A673 (cell line): ENCODE measurements around the gene P2RX1. TPM values are rescaled to one million over a fixed set of nuclear protein-coding genes. Genes with fewer than 3 reads are reported as not detected.
A peak's percentile ranks its signal among the peaks of the same experiment; 100 is the strongest.

Experiments
- BruUV-seq: library from RNA; stranded (reverse); fragments of 400-500 nt; replicated peaks from 2 replicates; lab custom pipeline; 2021; lab: Mats Ljungman, UMichigan
- CTCF ChIA-PET: fragments of 300-600 bp; sonication (Branson Sonifier 250); formaldehyde crosslinking; loops from one replicate; lab custom pipeline; 2022; ENCODE audit warnings: antibody characterized with exemption; lab: Charles Lee
- POLR2A ChIA-PET: fragments of 300-600 bp; sonication (Branson Sonifier 250); formaldehyde crosslinking; loops from one replicate; lab custom pipeline; 2022; ENCODE audit warnings: antibody characterized with exemption; ENCODE audit not compliant: low non-redundant PET; lab: Charles Lee
- DNase-seq: peaks from one replicate; pipeline ENCODE4 v3.0.0-alpha.2; 2015; ENCODE audit warnings: low spot score
- H3K27ac ChIP-seq: fragments of 200-600 bp; sonication (generic); 2 replicates; pipeline ENCODE4 v1.5.1; 2016; ENCODE audit warnings: mixed run types, low read depth, mild to moderate bottlenecking, mixed read lengths, antibody characterized with exemption, low read length; ENCODE audit not compliant: poor library complexity, severe bottlenecking
- H3K27me3 ChIP-seq: fragments of 200-600 bp; sonication (generic); replicated peaks from 2 replicates; pipeline ENCODE4 v1.6.1; 2017; ENCODE audit warnings: mixed run types, low read depth, mild to moderate bottlenecking, mixed read lengths, antibody characterized with exemption, low read length; ENCODE audit not compliant: insufficient read depth, poor library complexity
- H3K36me3 ChIP-seq: fragments of 200-600 bp; sonication (generic); 2 replicates; pipeline ENCODE4 v1.6.1; 2016; ENCODE audit warnings: mixed run types, mild to moderate bottlenecking, mixed read lengths, antibody characterized with exemption, low read length; ENCODE audit not compliant: insufficient read depth, poor library complexity, severe bottlenecking
- H3K4me1 ChIP-seq: fragments of 200-600 bp; sonication (generic); 2 replicates; pipeline ENCODE4 v1.6.1; 2017; ENCODE audit warnings: mixed run types, mild to moderate bottlenecking, mixed read lengths, antibody characterized with exemption, low read length; ENCODE audit not compliant: insufficient read depth, poor library complexity, severe bottlenecking
- H3K4me3 ChIP-seq: fragments of 200-600 bp; sonication (generic); 2 replicates; pipeline ENCODE4 v1.5.1; 2016; ENCODE audit warnings: low read depth, mixed run types, mild to moderate bottlenecking, mixed read lengths, low read length; ENCODE audit not compliant: poor library complexity, severe bottlenecking
- H3K9me3 ChIP-seq: fragments of 200-600 bp; sonication (generic); 2 replicates; pipeline ENCODE4 v1.6.1; 2016; ENCODE audit warnings: mixed run types, low read depth, mild to moderate bottlenecking, mixed read lengths, antibody characterized with exemption, low read length; ENCODE audit not compliant: poor library complexity, severe bottlenecking
- CTCF ChIP-seq: fragments of 300-800, 200-600 bp; sonication (generic); conservative IDR thresholded peaks from 2 replicates; pipeline ENCODE4 v1.5.1; 2017; ENCODE audit warnings: low read depth, mild to moderate bottlenecking, antibody characterized with exemption, low read length, moderate library complexity, mixed read lengths
- EZH2 ChIP-seq: fragments of 200-600 bp; sonication (generic); IDR thresholded peaks from 2 replicates; pipeline ENCODE4 v1.6.1; 2017; ENCODE audit warnings: borderline replicate concordance, low read depth, mild to moderate bottlenecking, mixed read lengths, antibody characterized with exemption, low read length; ENCODE audit not compliant: poor library complexity, severe bottlenecking
- intact Hi-C: fragments of 100-400 bp; cut with micrococcal nuclease; formaldehyde crosslinking; loops from one replicate; pipeline ENCODE4 v1.10.0; 2022; ENCODE audit not compliant: unreplicated experiment
- total RNA-seq: library from RNA; stranded (reverse); gene quantifications from 2 replicates; pipeline ENCODE4 v1.2.3, GENCODE V29; 2021

The P2RX1 gene
- total RNA-seq, 1 experiment from 2014 or later: 0.24 TPM

GRCh38 chr17:3886776-3887175 is 29.5 kb downstream of the P2RX1 start:
- no peak for TF ChIP-seq EZH2
- TF ChIP-seq CTCF: no peak
- intact Hi-C loops: no loop called here
- H3K4me1 ChIP-seq: peaks cover 47% of the 10 kb centered on the region
- peaks cover 8% of the 10 kb centered on the region for H3K36me3 ChIP-seq
- peak overlapping the region; percentile 16 for H3K27ac ChIP-seq
- DNase-seq: no peak
- no peaks in the 10 kb centered on the region for H3K27me3 ChIP-seq
- no TSS peak for BruUV-seq
- H3K4me3 ChIP-seq: no peak overlapping the region
- CTCF ChIA-PET: no interaction called here
- no peaks in the 10 kb centered on the region for H3K9me3 ChIP-seq
- POLR2A ChIA-PET: no interaction called here

- DNase-seq: no peak
Observed at GRCh38 chr17:3885970-3886369, 30.3 kb downstream of the P2RX1 start.

DNA sequence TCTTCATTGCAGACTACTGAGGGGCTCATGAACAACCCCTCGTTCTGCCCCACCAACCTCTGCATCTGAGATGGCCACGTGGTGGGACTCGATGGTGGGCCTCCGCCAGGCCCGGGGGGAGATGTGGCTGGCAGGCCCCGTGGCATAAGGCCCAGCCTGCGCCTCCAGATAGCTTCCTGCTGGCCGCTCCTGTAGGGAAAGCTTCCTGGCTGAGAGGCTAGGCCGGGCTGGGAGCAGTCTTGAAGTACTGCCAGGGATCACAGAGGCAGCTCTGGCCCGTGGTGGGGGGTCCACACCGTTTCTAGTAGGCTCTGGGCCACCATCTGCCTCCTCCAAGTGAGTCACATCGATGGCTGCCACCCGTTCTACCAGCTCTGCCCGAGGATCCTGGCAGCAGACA is 31.0 kb downstream of the P2RX1 start:
- H3K36me3 ChIP-seq: peaks cover 8% of the 10 kb centered on the region
- CTCF ChIA-PET: no interaction called here
- intact Hi-C loops: no loop called here
- POLR2A ChIA-PET: interaction anchor here (0.7 kb wide), 1 partner anchor 9 kb away, joined by 3 read pairs; no protein-coding TSS in a partner anchor
- H3K9me3 ChIP-seq: no peaks in the 10 kb centered on the region
- H3K27ac ChIP-seq: no peak overlapping the region
- DNase-seq: no peak
- TF ChIP-seq EZH2 (no peak), CTCF (no peak)
- no peaks in the 10 kb centered on the region for H3K27me3 ChIP-seq
- H3K4me1 ChIP-seq: peaks cover 32% of the 10 kb centered on the region
- no peak overlapping the region for H3K4me3 ChIP-seq
- BruUV-seq: no TSS peak

More at GRCh38 chr17:3885970-3886369, 30.3 kb downstream of the P2RX1 start:
- intact Hi-C loops: no loop called here
- Histone ChIP-seq H3K27me3 (no peaks in the 10 kb centered on the region), H3K4me1 (peaks cover 39% of the 10 kb centered on the region), H3K9me3 (no peaks in the 10 kb centered on the region), H3K4me3 (no peak overlapping the region), H3K27ac (no peak overlapping the region), H3K36me3 (peaks cover 8% of the 10 kb centered on the region)
- ChIA-PET POLR2A (no interaction called here), CTCF (no interaction called here)
- no peak for TF ChIP-seq EZH2
- no peak for TF ChIP-seq CTCF
- no TSS peak for BruUV-seq
